ENCODE results near the gene SEC16B.
"Not testable (repeated sequence)": the region's sequence is repeated elsewhere in the genome, so short reads cannot be mapped to it uniquely, and the experiment has no call there.

The SEC16B gene

GRCh38 chr1:177969825-177970371 lies at the start of gene SEC16B:
SEC16B (minus strand) TSS chr1:177970058; CDS start chr1:177967981, 2,077 bp downstream.
- no peak for DNase-seq (ENCODE audit: low spot score)

GRCh38 chr1:178019622-178020021 lies 49.8 kb upstream of the SEC16B start:
- DNase-seq (ENCODE audit: low spot score), result no peak

GRCh38 chr1:178019208-178019607 lies 49.4 kb upstream of the SEC16B start:
- no peak for DNase-seq (ENCODE audit: low spot score)

GRCh38 chr1:178017517-178017916 lies 47.7 kb upstream of the SEC16B start:
- no peak for DNase-seq (ENCODE audit: low spot score)

GRCh38 chr1:178011864-178012503 lies 42.1 kb upstream of the SEC16B start:
- no peak for DNase-seq (ENCODE audit: low spot score)

GRCh38 chr1:178011465-178011828 lies 41.6 kb upstream of the SEC16B start:
- no peak for DNase-seq (ENCODE audit: low spot score)

GRCh38 chr1:178010674-178011464 lies 41.0 kb upstream of the SEC16B start:
- no peak for DNase-seq (ENCODE audit: low spot score)

GRCh38 chr1:178006043-178006442 lies 36.2 kb upstream of the SEC16B start:
- no peak for DNase-seq (ENCODE audit: low spot score)

GRCh38 chr1:178005450-178005849 lies 35.6 kb upstream of the SEC16B start:
- DNase-seq (ENCODE audit: low spot score), result no peak

GRCh38 chr1:178004926-178005391 lies 35.1 kb upstream of the SEC16B start:
- DNase-seq (ENCODE audit: low spot score), result no peak

GRCh38 chr1:177998696-177999631 lies 29.1 kb upstream of the SEC16B start:
- DNase-seq (ENCODE audit: low spot score), result no peak

- no peak for DNase-seq (ENCODE audit: low spot score)
Observed at GRCh38 chr1:177996957-177997356, 27.1 kb upstream of the SEC16B start.

GRCh38 chr1:177995369-177995768 lies 25.5 kb upstream of the SEC16B start:
- DNase-seq (ENCODE audit: low spot score), result no peak

- DNase-seq (ENCODE audit: low spot score), result not testable (repeated sequence)
Observed at GRCh38 chr1:177986281-177986680, 16.4 kb upstream of the SEC16B start.

GRCh38 chr1:177984761-177985160 lies 14.9 kb upstream of the SEC16B start:
- no peak for DNase-seq (ENCODE audit: low spot score)

- DNase-seq (ENCODE audit: low spot score), result no peak
Observed at GRCh38 chr1:177984136-177984525, 14.3 kb upstream of the SEC16B start.

GRCh38 chr1:177983482-177984135 lies 13.8 kb upstream of the SEC16B start:
- no peak for DNase-seq (ENCODE audit: low spot score)

- DNase-seq (ENCODE audit: low spot score), result no peak
Observed at GRCh38 chr1:177983077-177983476, 13.2 kb upstream of the SEC16B start.

- no peak for DNase-seq (ENCODE audit: low spot score)
Observed at GRCh38 chr1:177981200-177981599, 11.3 kb upstream of the SEC16B start.

- DNase-seq (ENCODE audit: low spot score), result no peak
Observed at GRCh38 chr1:177979272-177979671, 9.4 kb upstream of the SEC16B start.

- no peak for DNase-seq (ENCODE audit: low spot score)
Observed at GRCh38 chr1:177978530-177978929, 8.7 kb upstream of the SEC16B start.

- no peak for DNase-seq (ENCODE audit: low spot score)
Observed at GRCh38 chr1:177977141-177977540, 7.3 kb upstream of the SEC16B start.
